Hippocampal formation (tissue), 2 donors: Measurements from ENCODE around the gene OLFM2.
"Not testable (repeated sequence)": the region's sequence is repeated elsewhere in the genome, so short reads cannot be mapped to it uniquely, and the experiment has no call there.

ENCODE experiments used
- DNase-seq, 2 donors: peaks; one replicate each; lab custom pipeline; 2025; lab: John Stamatoyannopoulos, UW

Gene OLFM2

GRCh38 chr19:9941671-9942070 lies 5.4 kb upstream of the OLFM2 start:
- no peak for DNase-seq

- no peak for DNase-seq
These were observed 4.9 kb upstream of the OLFM2 start for GRCh38 chr19:9941231-9941630.

DNA sequence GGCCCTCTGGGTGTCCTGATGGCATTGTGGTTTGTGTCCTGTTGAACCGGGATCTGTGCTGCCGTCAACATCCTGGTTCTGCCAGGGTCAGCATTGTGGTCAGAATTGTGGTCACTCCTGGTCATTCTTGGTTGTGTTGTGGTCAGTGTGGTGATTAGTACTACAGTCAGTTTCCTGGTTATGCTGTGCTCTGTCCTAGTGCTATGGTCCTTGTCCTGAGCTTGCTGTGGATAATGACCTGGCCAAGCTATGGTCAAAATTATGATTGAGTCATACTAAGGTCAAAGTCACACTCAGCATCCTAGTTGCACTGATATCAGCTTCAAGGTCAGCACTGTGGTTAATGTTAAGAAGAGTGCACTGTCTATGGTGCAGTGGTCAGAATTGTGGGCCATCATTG lies 4.5 kb upstream of the OLFM2 start:
- no peak for DNase-seq

DNA sequence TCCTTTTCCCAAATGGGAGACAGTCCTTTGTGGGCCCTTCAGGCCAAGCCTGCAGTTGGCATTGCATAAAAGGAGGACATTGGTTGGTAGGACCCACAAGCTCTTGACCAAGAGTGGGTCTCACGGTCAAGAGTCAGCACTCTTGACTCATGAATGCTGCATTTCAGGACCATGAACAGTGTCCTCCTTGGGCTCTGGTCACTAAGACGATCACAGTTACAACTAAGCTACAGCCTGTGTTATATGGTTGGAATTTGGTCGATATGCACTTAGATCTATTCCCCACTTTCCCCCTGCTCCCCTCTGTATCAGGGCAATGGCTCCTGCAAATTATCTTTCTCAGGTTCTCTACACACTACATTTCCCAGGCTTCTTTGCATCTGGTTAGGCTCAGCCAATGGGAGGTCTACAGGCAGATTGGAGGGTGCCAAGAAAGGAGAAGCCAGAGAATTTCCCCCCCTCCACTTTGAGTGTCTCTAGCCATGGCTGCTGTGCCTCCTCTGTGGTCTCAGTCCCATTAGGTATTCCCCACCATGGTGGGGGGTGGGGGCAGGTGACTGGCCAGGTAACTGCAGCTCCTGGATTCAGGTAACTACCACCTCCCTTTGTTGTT lies 3.1 kb upstream of the OLFM2 start:
- no peak for DNase-seq

GRCh38 chr19:9937001-9937411 lies 691 bp upstream of the OLFM2 start:
- DNase-seq = no peak

GRCh38 chr19:9935506-9936325 lies 599 bp downstream of the OLFM2 start:
- no peak for DNase-seq

DNA sequence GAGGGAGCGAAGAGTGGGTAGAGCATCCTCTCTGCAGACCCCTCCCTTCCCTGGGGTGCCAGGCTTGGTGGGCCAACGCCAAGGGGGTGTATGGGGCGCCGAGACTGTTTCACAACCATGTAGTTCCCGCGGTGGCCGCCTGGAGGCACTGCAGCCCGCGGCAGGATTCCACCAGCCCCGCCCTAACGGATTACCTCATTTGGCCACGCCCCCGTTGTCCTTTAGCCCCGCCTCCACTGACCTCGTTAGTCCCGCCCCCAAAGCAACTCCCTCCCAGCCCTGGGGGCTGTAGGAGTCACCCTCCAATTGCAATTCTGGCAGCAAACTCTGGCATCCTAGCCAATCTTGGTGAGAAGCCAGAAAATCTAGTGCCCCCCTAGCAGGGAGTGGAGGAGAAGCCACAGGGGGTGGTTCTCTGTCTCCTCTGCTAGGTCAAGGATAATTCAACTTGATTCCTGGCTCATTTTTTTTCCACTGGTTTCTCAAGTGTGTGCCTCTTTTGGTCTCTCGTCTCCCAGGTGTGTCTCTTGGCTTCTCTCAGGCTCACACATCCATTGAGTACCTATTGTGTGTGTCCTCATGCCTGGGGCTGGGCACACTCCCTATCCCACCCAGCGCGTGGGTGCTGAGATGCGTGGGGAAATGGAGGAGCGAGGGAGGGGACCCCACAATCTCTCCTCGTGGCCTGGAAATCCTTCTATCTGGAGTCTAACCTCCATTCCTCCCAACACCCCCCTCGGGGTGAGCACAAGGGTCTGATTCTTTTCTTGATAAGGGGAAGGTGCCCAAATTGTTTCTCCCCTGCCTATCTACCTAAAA lies 2.0 kb downstream of the OLFM2 start:
- peak; percentile 4 to 30 for DNase-seq

DNA sequence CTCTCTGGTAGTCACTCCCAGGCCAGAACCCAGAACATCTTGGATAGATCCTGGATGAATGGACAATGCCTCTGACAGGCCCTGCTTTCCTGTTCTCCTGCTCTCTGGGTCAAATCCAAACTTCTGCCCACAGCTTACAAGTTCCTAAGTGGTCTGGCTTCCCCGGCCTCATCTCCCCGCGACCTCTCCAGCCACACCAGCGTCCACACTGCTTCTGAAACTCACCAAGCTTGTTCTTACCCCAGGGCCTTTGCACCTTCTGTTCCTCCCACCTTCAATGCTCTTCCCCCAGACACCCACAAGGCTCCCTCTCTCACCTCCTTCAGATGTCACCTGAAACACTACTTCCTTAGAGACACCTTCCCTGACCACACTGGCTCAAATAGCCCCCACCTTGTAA lies 3.5 kb downstream of the OLFM2 start:
- no peak for DNase-seq

GRCh38 chr19:9931629-9932028 lies 4.7 kb downstream of the OLFM2 start:
- DNase-seq = no peak

DNA sequence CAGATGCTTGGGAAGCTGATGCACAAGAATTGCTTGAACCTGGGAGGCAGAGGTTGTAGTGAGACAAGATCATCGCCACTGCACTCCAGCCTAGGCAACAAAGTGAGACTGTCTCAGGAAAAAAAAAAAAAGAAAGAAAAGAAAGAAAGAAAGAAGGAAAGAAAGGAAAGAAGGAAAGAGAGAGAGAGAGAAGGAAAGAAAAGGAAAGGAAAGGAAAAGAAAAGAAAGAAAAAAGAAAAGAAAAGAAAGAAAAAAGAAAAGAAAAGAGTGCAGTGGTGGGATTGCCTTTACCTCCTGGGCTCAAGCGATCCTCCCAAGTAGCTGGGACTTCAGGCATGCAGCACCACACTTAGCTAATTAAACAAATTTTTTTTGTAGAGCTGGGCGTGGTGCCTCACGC lies 12.9 kb downstream of the OLFM2 start:
- no peak for DNase-seq

DNA sequence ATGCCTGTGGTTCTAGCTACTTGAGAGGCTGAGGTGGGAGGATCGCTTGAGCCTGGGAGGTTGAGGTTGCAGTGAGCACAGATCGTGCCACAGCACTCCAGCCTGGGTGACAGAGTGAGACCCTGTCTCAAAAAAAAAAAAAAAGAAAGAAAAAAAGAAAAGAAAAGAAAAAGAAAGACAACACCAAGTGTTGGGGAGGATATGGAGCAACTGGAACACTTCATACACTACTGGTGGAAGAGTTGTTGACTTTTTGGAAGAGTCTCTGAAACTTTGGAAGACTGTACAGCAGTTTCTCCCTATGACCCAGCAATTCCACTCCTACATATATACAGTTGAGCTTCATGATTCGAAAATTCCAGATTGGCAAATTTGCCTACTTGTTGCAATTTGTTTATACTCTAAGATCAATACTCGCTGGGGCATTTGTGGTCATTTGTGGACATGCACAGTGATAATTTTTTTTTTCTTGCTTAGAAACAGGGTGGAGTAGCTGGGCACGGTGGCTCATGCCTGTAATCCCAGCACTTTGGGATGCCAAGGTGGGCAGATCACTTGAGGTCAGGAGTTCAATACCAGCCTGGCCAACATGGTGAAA lies 13.4 kb downstream of the OLFM2 start:
- DNase-seq = not testable (repeated sequence)

DNA sequence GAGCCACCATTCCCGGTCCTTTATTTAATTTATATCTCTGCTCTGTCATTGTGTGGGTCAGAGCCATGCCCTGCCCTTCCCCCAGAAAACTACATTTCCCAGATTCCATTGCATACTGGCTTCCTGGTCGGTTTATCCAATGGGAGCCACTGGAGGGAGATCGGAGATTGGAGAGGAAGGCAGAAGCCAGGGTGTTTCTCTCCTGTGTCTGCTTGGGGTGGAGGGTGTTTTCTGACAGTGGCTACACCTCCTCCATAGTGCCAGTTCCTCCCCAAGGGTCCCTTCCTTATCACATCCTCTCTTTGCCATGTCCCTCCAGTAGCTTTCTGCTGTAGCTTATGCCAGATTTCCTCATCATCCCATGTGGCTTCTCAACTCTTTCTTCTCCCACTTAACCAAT lies 19.0 kb downstream of the OLFM2 start:
- DNase-seq = peak in 1 of 2 donors; percentile 12

- DNase-seq = no peak
These were observed 19.6 kb downstream of the OLFM2 start for GRCh38 chr19:9916719-9917118.

- DNase-seq = peak in 1 of 2 donors; percentile 16
These were observed 21.8 kb downstream of the OLFM2 start for GRCh38 chr19:9914315-9915207.

DNA sequence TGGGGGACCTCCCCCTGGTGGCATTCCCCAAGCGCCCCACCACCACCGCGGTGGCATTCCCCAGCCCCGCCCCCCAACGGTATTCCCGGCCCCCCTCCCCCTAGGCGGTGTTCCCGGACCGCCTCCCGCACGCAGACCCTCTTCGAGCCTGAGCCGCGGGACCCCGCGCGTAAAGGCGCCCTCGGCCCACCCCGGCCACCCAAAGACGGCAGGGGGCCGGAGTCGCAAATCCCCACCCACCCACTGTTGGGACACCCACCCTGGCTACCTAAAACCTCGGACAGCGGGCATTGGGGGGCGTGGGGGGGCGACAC lies 22.4 kb downstream of the OLFM2 start:
- DNase-seq = no peak

GRCh38 chr19:9913237-9914000 lies 22.9 kb downstream of the OLFM2 start:
- DNase-seq = no peak

GRCh38 chr19:9912551-9913236 lies 23.6 kb downstream of the OLFM2 start:
- no peak for DNase-seq

DNA sequence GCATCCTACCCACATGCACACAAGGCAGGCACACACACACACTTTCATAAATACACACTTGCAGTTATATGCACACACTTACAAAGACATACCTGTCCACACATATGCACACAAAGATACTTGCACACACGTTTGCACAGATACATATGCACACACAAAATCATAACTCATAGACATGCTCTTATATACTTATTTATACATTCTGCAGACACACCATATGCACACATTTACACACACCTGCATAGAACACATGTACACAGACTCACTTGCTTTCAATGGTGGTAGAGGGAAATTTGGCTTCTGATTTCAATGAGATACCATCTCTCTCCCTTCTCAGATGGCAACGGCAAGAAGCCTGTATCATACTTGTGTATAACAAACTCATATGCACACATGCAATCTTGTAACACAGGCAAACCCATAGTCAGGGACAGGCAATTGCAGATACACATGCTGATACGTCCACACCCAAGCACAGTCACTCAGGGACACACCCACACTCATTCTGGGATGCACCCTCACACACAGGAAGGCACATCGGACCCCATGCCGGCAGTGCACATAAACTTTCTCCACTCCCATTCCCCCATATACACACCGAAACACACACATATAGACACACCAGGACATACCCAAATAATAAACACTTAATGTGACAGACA lies 24.7 kb downstream of the OLFM2 start:
- DNase-seq = no peak

- no peak for DNase-seq
These were observed 25.7 kb downstream of the OLFM2 start for GRCh38 chr19:9910625-9911024.

GRCh38 chr19:9909251-9909650 lies 27.1 kb downstream of the OLFM2 start:
- no peak for DNase-seq
